K562 (cell line): ENCODE results near the gene S100P. TPM values are rescaled to one million over a fixed set of nuclear protein-coding genes. Genes with fewer than 3 reads are reported as not detected.

Source experiments
- ATAC-seq: fragments of 200-7000 bp; cut with Tn5 transposase; 3 replicates; pipeline ENCODE4 v1.9.1; 2020; ENCODE audit warnings: moderate library complexity
- BruUV-seq: library from RNA; stranded (reverse); fragments of 400-500 nt; replicated peaks from 2 replicates; lab custom pipeline; 2021; lab: Mats Ljungman, UMichigan
- CTCF ChIA-PET: fragments of 300-600 bp; formaldehyde crosslinking; extraction: SDS; loops from one replicate; lab custom pipeline; 2021; ENCODE audit warnings: low intra/inter-chr PET ratio; lab: Yijun Ruan, JAX
- POLR2A ChIA-PET: fragments of 300-600, 350-650 bp; sonication (Branson Sonifier 250); formaldehyde crosslinking; extraction: SDS; loops from one replicate; lab custom pipeline; 2021; ENCODE audit warnings: antibody characterized with exemption, inconsistent platforms; lab: Yijun Ruan, JAX
- DNase-seq, 4 experiments: peaks; one replicate each; pipeline versions ENCODE4 v3.0.0 to v3.0.0-alpha.2; 2011 to 2018; ENCODE audit warnings: low spot score in 3 of 4, mixed read lengths in 3 of 4; ENCODE audit errors: extremely low read depth in 1 of 4
- FAIRE-seq: peaks from 2 replicates; lab custom pipeline; 2011; peaks lifted over from hg19 to GRCh38; lab: Jason Lieb, UNC
- H2AFZ ChIP-seq: 2 replicates; pipeline ENCODE4 v1.6.0; 2011; ENCODE audit warnings: low read depth, low read length, control low read depth, inconsistent platforms
- H3K27ac ChIP-seq: fragments of 200-600 bp; 3 replicates; pipeline ENCODE4 v1.8.0; 2011; ENCODE audit warnings: low read depth, mild to moderate bottlenecking, control low read depth, inconsistent platforms, low read length, moderate library complexity, mixed read lengths; ENCODE audit errors: extremely low read depth
- H3K27me3 ChIP-seq, 2 experiments: fragments of 300-600 bp in 1 of 2; 2 replicates in 1 of 2; 3 replicates in 1 of 2; pipeline versions ENCODE4 v1.6.0 to v1.8.0; 2011; ENCODE audit warnings: inconsistent platforms in 2 of 2, low read length in 2 of 2, mild to moderate bottlenecking in 1 of 2, mixed read lengths in 1 of 2, moderate library complexity in 1 of 2; ENCODE audit not compliant: control insufficient read depth in 2 of 2, insufficient read depth in 2 of 2
- H3K36me3 ChIP-seq: fragments of 300-600 bp; 3 replicates; pipeline ENCODE4 v1.8.0; 2011; ENCODE audit warnings: mild to moderate bottlenecking, low read length, inconsistent platforms; ENCODE audit not compliant: control insufficient read depth, insufficient read depth
- H3K4me1 ChIP-seq, 2 experiments: fragments of 200-600 bp in 1 of 2; replicated peaks in 1 of 2; 2 replicates in 1 of 2; 3 replicates in 1 of 2; pipeline versions ENCODE4 v1.5.1 to v1.8.0; 2011; ENCODE audit warnings: inconsistent platforms in 2 of 2, low read length in 2 of 2, mild to moderate bottlenecking in 1 of 2, mixed read lengths in 1 of 2, moderate library complexity in 1 of 2; ENCODE audit not compliant: control insufficient read depth in 2 of 2, insufficient read depth in 2 of 2
- H3K4me2 ChIP-seq: 2 replicates; pipeline ENCODE4 v1.6.1; 2011; ENCODE audit warnings: low read length, control low read depth, inconsistent platforms, mixed read lengths; ENCODE audit not compliant: insufficient read depth
- H3K4me3 ChIP-seq: fragments of 200-600 bp; sonication (generic), shearing (Covaris generic); 2 replicates; pipeline ENCODE4 v1.5.1; 2016; ENCODE audit warnings: control low read depth, inconsistent platforms
- H3K79me2 ChIP-seq: fragments of 200-600 bp; 3 replicates; pipeline ENCODE4 v1.8.0; 2011; ENCODE audit warnings: low read length, inconsistent platforms; ENCODE audit not compliant: control insufficient read depth, insufficient read depth
- H3K9ac ChIP-seq, 2 experiments: 2 replicates each; pipeline versions ENCODE4 v1.6.0 to v1.6.1; 2011; ENCODE audit warnings: low read depth in 2 of 2, low read length in 2 of 2, control low read depth in 1 of 2, inconsistent platforms in 1 of 2, mild to moderate bottlenecking in 1 of 2, mixed read lengths in 1 of 2; ENCODE audit not compliant: insufficient read depth in 1 of 2
- H3K9me1 ChIP-seq: one replicate; pipeline ENCODE4 v1.6.0; 2011; ENCODE audit warnings: inconsistent platforms, mild to moderate bottlenecking, low read length, moderate library complexity; ENCODE audit not compliant: control insufficient read depth, insufficient read depth
- H3K9me3 ChIP-seq: replicated peaks from 2 replicates; pipeline ENCODE4 v1.5.1; 2011; ENCODE audit warnings: low read depth, low read length, inconsistent platforms; ENCODE audit not compliant: control insufficient read depth, insufficient read depth
- H4K20me1 ChIP-seq: replicated peaks from 2 replicates; pipeline ENCODE4 v1.6.1; 2011; ENCODE audit warnings: low read length, inconsistent platforms, mixed read lengths; ENCODE audit not compliant: control insufficient read depth, insufficient read depth
- C11orf30 ChIP-seq: fragments of 450-650 bp; IDR thresholded peaks from 2 replicates; pipeline ENCODE4 v1.6.1; 2016; ENCODE audit warnings: low read depth, mild to moderate bottlenecking
- EP400 ChIP-seq: fragments of 450-650 bp; IDR thresholded peaks from 2 replicates; pipeline ENCODE4 v1.6.1; 2017; ENCODE audit warnings: antibody characterized with exemption, mild to moderate bottlenecking, moderate library complexity
- ERF ChIP-seq: fragments of 450-650 bp; formaldehyde crosslinking; IDR thresholded peaks from 2 replicates; pipeline ENCODE4 v1.4.0; 2020; ENCODE audit warnings: mild to moderate bottlenecking, mixed read lengths
- FOSL1 ChIP-seq: fragments of 200-800 bp; sonication (Bioruptor generic); conservative IDR thresholded peaks from 2 replicates; pipeline ENCODE4 v1.6.1; 2016; ENCODE audit warnings: missing genetic modification characterization, missing compliant biosample characterization
- KDM1A ChIP-seq, 2 experiments: fragments of 450-650 bp; IDR thresholded peaks; 2 replicates each; pipeline ENCODE4 v1.6.1; 2016; ENCODE audit warnings: mild to moderate bottlenecking in 2 of 2
- RBBP5 ChIP-seq: fragments of 200-600 bp; sonication (generic); IDR thresholded peaks from 2 replicates; pipeline ENCODE4 v1.6.1; 2012; ENCODE audit warnings: borderline replicate concordance, mild to moderate bottlenecking, low read length, control low read depth, inconsistent platforms; ENCODE audit not compliant: insufficient read depth, poor library complexity, severe bottlenecking
- SP1 ChIP-seq: sonication (generic); formaldehyde crosslinking; IDR thresholded peaks from 2 replicates; pipeline ENCODE4 v1.8.1; 2022; ENCODE audit warnings: mild to moderate bottlenecking, missing genetic modification reagents
- TAF9B ChIP-seq: fragments of 450-650 bp; IDR thresholded peaks from 2 replicates; pipeline ENCODE4 v1.6.1; 2018; ENCODE audit warnings: mild to moderate bottlenecking; ENCODE audit not compliant: partially characterized antibody
- ZNF12 ChIP-seq: sonication (generic); formaldehyde crosslinking; IDR thresholded peaks from 2 replicates; pipeline ENCODE4 v1.4.0; 2020; ENCODE audit warnings: mild to moderate bottlenecking, missing genetic modification reagents
- ZNF384 ChIP-seq: IDR thresholded peaks from 2 replicates; pipeline ENCODE4 v1.6.1; 2012; ENCODE audit warnings: low read depth, low read length, improper control_type of control experiment
- WGBS: fragments of 100-300 bp; shearing (Covaris generic); methylation state at CpG from one replicate; pipeline ENCODE4 v1.1.6; 2016; ENCODE audit warnings: low coverage, mixed read lengths; ENCODE audit not compliant: insufficient coverage; ENCODE audit errors: missing lambda C conversion rate; 5-methylcytosine and 5-hydroxymethylcytosine counted together
- in situ Hi-C: fragments of 300-500 bp; cut with MboI; formaldehyde crosslinking; loops from 4 replicates; pipeline ENCODE4 v1.15.0; 2018; ENCODE audit warnings: inconsistent platforms, mixed read lengths
- intact Hi-C: fragments of 100-400 bp; cut with micrococcal nuclease; formaldehyde crosslinking; loops from 2 replicates; pipeline ENCODE4 v1.14.2; 2022
- polyA plus RNA-seq, 8 experiments: library from polyadenylated mRNA; depleted of rRNA in 4 of 8; stranded (reverse) in 5 of 8; unstranded in 3 of 8; fragments of >200 nt; fragmentation: Nextera tagmentation in 2 of 8; fragmentation: Illumina TruSeq in 1 of 8; extraction: Ambion mirVana in 2 of 8; extraction: Trizol in 1 of 8; gene quantifications; 2 replicates each; pipeline versions ENCODE4 v1.2.1 to v1.2.3, GENCODE V29; 2011 to 2014; ENCODE audit warnings: inconsistent platforms in 1 of 8, missing spikeins in 1 of 8
- total RNA-seq, 7 experiments: library from RNA; depleted of rRNA in 6 of 7; stranded (reverse); fragments of >200 nt in 6 of 7; fragmentation: Illumina TruSeq in 2 of 7; extraction: Trizol in 2 of 7; gene quantifications; 2 replicates each; pipeline versions ENCODE4 v1.2.1 to v1.2.3, GENCODE V29; 2011 to 2021; ENCODE audit warnings: low replicate concordance in 1 of 7
- TF ChIP-seq, protein P1 (sequence below): sonication (generic); formaldehyde crosslinking; IDR thresholded peaks from 2 replicates; pipeline ENCODE4 v1.8.0; 2023; ENCODE audit warnings: mild to moderate bottlenecking, missing genetic modification reagents
- TF ChIP-seq, protein P2 (sequence below): sonication (generic); formaldehyde crosslinking; IDR thresholded peaks from 2 replicates; pipeline ENCODE4 v1.8.1; 2023; ENCODE audit warnings: mild to moderate bottlenecking, missing genetic modification reagents, moderate library complexity
- TF ChIP-seq, protein P3 (sequence below): fragments of 250-450 bp; sonication (Bioruptor Pico); IDR thresholded peaks from 2 replicates; pipeline ENCODE4 v1.4.0; 2020

The S100P gene
- total and polyA plus RNA-seq, 9 of the 15 experiments (the other 6 are each of a cell fraction or from before 2014, with no cell fraction given): 4.1 to 23.8 (median 7.5) TPM

DNA sequence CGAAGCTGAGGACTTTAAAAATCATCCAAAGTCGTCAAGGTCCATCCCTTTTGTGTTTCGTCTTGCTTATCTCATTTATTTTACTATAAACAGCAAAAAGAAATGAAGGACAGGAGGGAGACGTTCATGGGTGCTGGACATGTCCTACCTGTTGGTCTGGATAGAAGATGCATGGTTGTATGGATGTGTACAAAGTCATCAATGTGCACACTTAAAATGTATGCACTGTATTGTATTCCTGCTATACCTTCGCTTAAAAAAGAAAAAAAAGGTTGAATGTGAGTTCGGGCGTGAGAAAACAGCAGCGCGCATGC is 22.0 kb downstream of the S100P start:
- peak overlapping the region; percentile 80 to 99 for H3K9ac ChIP-seq
- H3K27me3 ChIP-seq: no peaks in the 10 kb centered on the region
- 0 out of 2 replicates have a peak, but pooled peaks cover 4% of the 10 kb centered on the region for H4K20me1 ChIP-seq
- H3K4me2 ChIP-seq: peak overlapping the region; percentile 98
- H3K9me1 ChIP-seq: no peaks in the 10 kb centered on the region
- H3K4me1 ChIP-seq: peaks cover 21 to 23% of the 10 kb centered on the region in 2 experiments; a peak in 4 of 5 replicates
- under 1% methylated on average over 9 of the region's 9 CpGs for WGBS
- no TSS peak for BruUV-seq
- peaks cover 31% of the 10 kb centered on the region for H3K79me2 ChIP-seq
- no peak for ATAC-seq
- no peaks in the 10 kb centered on the region for H3K36me3 ChIP-seq
- peak overlapping the region; percentile 99 for H2AFZ ChIP-seq
- FAIRE-seq: no peak
- peak overlapping the region; percentile 58 for H3K4me3 ChIP-seq
- ChIA-PET POLR2A (interaction anchor here (0.7 to 1.4 kb wide), 2 partner anchors 15 to 1910 kb away, joined by 3 to 4 read pairs; no protein-coding TSS in a partner anchor), CTCF (no interaction called here)
- H3K9me3 ChIP-seq: no peaks in the 10 kb centered on the region
- intact Hi-C loops: loop anchor here (2.0 kb wide), 1 partner anchor 41 kb away; a partner anchor contains a TSS
- peak overlapping the region; percentile 94 for H3K27ac ChIP-seq
- no peak for DNase-seq
- in situ Hi-C loops: no loop called here
- TF ChIP-seq, protein P1, sequence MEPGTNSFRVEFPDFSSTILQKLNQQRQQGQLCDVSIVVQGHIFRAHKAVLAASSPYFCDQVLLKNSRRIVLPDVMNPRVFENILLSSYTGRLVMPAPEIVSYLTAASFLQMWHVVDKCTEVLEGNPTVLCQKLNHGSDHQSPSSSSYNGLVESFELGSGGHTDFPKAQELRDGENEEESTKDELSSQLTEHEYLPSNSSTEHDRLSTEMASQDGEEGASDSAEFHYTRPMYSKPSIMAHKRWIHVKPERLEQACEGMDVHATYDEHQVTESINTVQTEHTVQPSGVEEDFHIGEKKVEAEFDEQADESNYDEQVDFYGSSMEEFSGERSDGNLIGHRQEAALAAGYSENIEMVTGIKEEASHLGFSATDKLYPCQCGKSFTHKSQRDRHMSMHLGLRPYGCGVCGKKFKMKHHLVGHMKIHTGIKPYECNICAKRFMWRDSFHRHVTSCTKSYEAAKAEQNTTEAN (CRISPR knock-in tag): 0 out of 2 replicates have a peak, but pooled peaks have one; percentile 49
- peak; percentile 16 for TF ChIP-seq TAF9B
- 0 out of 2 replicates have a peak, but pooled peaks have one; percentile 0 for TF ChIP-seq FOSL1
- TF ChIP-seq ZNF384: peak; percentile 55
- TF ChIP-seq EP400: peak; percentile 2; the same call in 1 of the 2 replicates
- TF ChIP-seq SP1 (CRISPR knock-in tag): peak; percentile 43; the same call in 1 of the 2 replicates
- TF ChIP-seq RBBP5: no peak
- TF ChIP-seq, protein P2, sequence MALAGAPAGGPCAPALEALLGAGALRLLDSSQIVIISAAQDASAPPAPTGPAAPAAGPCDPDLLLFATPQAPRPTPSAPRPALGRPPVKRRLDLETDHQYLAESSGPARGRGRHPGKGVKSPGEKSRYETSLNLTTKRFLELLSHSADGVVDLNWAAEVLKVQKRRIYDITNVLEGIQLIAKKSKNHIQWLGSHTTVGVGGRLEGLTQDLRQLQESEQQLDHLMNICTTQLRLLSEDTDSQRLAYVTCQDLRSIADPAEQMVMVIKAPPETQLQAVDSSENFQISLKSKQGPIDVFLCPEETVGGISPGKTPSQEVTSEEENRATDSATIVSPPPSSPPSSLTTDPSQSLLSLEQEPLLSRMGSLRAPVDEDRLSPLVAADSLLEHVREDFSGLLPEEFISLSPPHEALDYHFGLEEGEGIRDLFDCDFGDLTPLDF: 0 out of 2 replicates have a peak, but pooled peaks have one; percentile 37
- TF ChIP-seq, protein P3, sequence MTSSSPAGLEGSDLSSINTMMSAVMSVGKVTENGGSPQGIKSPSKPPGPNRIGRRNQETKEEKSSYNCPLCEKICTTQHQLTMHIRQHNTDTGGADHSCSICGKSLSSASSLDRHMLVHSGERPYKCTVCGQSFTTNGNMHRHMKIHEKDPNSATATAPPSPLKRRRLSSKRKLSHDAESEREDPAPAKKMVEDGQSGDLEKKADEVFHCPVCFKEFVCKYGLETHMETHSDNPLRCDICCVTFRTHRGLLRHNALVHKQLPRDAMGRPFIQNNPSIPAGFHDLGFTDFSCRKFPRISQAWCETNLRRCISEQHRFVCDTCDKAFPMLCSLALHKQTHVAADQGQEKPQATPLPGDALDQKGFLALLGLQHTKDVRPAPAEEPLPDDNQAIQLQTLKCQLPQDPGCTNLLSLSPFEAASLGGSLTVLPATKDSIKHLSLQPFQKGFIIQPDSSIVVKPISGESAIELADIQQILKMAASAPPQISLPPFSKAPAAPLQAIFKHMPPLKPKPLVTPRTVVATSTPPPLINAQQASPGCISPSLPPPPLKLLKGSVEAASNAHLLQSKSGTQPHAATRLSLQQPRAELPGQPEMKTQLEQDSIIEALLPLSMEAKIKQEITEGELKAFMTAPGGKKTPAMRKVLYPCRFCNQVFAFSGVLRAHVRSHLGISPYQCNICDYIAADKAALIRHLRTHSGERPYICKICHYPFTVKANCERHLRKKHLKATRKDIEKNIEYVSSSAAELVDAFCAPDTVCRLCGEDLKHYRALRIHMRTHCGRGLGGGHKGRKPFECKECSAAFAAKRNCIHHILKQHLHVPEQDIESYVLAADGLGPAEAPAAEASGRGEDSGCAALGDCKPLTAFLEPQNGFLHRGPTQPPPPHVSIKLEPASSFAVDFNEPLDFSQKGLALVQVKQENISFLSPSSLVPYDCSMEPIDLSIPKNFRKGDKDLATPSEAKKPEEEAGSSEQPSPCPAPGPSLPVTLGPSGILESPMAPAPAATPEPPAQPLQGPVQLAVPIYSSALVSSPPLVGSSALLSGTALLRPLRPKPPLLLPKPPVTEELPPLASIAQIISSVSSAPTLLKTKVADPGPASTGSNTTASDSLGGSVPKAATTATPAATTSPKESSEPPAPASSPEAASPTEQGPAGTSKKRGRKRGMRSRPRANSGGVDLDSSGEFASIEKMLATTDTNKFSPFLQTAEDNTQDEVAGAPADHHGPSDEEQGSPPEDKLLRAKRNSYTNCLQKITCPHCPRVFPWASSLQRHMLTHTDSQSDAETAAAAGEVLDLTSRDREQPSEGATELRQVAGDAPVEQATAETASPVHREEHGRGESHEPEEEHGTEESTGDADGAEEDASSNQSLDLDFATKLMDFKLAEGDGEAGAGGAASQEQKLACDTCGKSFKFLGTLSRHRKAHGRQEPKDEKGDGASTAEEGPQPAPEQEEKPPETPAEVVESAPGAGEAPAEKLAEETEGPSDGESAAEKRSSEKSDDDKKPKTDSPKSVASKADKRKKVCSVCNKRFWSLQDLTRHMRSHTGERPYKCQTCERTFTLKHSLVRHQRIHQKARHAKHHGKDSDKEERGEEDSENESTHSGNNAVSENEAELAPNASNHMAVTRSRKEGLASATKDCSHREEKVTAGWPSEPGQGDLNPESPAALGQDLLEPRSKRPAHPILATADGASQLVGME (CRISPR knock-in tag): 0 out of 2 replicates have a peak, but pooled peaks have one; percentile 4
- peak in 1 of 2 experiments; percentile 67; a peak in 2 of 4 replicates for TF ChIP-seq KDM1A (IDR thresholded peaks at IDR 0.05)
- 0 out of 2 replicates have a peak, but pooled peaks have one; percentile 9 for TF ChIP-seq C11orf30
- no peak for TF ChIP-seq ERF
- no peak for TF ChIP-seq ZNF12 (CRISPR knock-in tag)
